MM.1S (cell line): ENCODE results near the gene CDH4.

Experiments
- DNase-seq: peaks from one replicate; pipeline ENCODE4 v3.0.0-alpha.2; 2015
- H2AFZ ChIP-seq: fragments of 300-600 bp; sonication (generic); 2 replicates; pipeline ENCODE4 v1.6.0; 2016; ENCODE audit warnings: antibody characterized with exemption, low read length
- H3F3A ChIP-seq: fragments of 300-600 bp; sonication (generic); 2 replicates; pipeline ENCODE4 v1.6.1; 2016; ENCODE audit warnings: mild to moderate bottlenecking, antibody characterized with exemption, low read length, moderate library complexity, mixed read lengths; ENCODE audit not compliant: insufficient read depth
- H3K27ac ChIP-seq: fragments of 300-600 bp; sonication (generic); 2 replicates; pipeline ENCODE4 v1.5.1; 2016; ENCODE audit warnings: mild to moderate bottlenecking, low read length
- H3K27me3 ChIP-seq: fragments of 300-600 bp; sonication (generic); replicated peaks from 2 replicates; pipeline ENCODE4 v1.6.0; 2016; ENCODE audit warnings: low read length; ENCODE audit not compliant: insufficient read depth
- H3K36me3 ChIP-seq: fragments of 300-600 bp; sonication (generic); replicated peaks from 2 replicates; pipeline ENCODE4 v1.6.1; 2016; ENCODE audit warnings: mild to moderate bottlenecking, low read length, mixed read lengths; ENCODE audit not compliant: insufficient read depth
- H3K4me1 ChIP-seq: fragments of 300-600 bp; sonication (generic); 2 replicates; pipeline ENCODE4 v1.6.1; 2016; ENCODE audit warnings: low read length, mixed read lengths
- H3K4me2 ChIP-seq: fragments of 300-600 bp; sonication (generic); 2 replicates; pipeline ENCODE4 v1.6.0; 2016; ENCODE audit warnings: low read depth, low read length
- H3K4me3 ChIP-seq: fragments of 300-600 bp; sonication (generic); 2 replicates; pipeline ENCODE4 v1.5.1; 2016; ENCODE audit warnings: low read length, mixed read lengths
- H3K79me2 ChIP-seq: fragments of 300-600 bp; sonication (generic); 2 replicates; pipeline ENCODE4 v1.6.1; 2016; ENCODE audit warnings: mixed run types, low read length, mixed read lengths
- H3K9ac ChIP-seq: fragments of 300-600 bp; sonication (generic); 2 replicates; pipeline ENCODE4 v1.6.1; 2016; ENCODE audit warnings: low read length, mixed read lengths
- H3K9me2 ChIP-seq: fragments of 300-600 bp; sonication (generic); replicated peaks from 2 replicates; pipeline ENCODE4 v1.6.1; 2016; ENCODE audit warnings: mild to moderate bottlenecking, low read length, mixed read lengths; ENCODE audit not compliant: insufficient read depth
- H3K9me3 ChIP-seq: fragments of 300-600 bp; sonication (generic); replicated peaks from 2 replicates; pipeline ENCODE4 v1.6.1; 2016; ENCODE audit warnings: mild to moderate bottlenecking, low read length, mixed read lengths; ENCODE audit not compliant: insufficient read depth
- H4K20me1 ChIP-seq: fragments of 300-600 bp; sonication (generic); 2 replicates; pipeline ENCODE4 v1.6.1; 2016; ENCODE audit warnings: mild to moderate bottlenecking, low read length, moderate library complexity, mixed read lengths; ENCODE audit not compliant: insufficient read depth
- EZH2 ChIP-seq: fragments of 300-600 bp; sonication (generic); optimal IDR thresholded peaks from 2 replicates; pipeline ENCODE3; 2017; ENCODE audit warnings: low read depth, mild to moderate bottlenecking, antibody characterized with exemption, low read length, mixed read lengths
- EZH2phosphoT487 ChIP-seq: fragments of 300-600 bp; sonication (generic); IDR thresholded peaks from 2 replicates; pipeline ENCODE4 v1.6.1; 2018; ENCODE audit warnings: antibody characterized with exemption, low read length
- TF ChIP-seq, protein P1 (sequence below): fragments of 300-600 bp; sonication (generic); IDR thresholded peaks from 2 replicates; pipeline ENCODE4 v1.5.1; 2016; ENCODE audit warnings: antibody characterized with exemption, low read length, mixed read lengths

Gene CDH4

DNA sequence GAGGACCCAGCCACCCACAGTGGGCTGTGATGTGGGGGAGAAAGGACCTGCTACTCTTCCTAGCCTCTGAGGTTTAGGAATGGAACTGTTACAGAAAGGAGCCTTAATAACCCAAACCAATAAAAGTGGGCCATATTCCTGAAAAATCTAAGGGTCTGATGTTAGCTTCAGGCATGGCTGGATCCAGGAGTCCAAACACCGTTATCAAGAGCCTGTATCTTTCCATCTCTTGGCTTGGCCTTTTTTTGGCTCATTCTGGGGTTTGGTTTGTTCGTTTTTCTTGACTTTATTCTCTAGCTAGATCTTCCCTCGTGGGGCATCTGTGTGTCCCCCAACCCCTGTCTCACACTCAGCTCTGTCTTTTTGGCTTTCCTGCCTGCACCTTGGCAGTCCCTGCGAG is 38.7 kb downstream of the CDH4 start:
- H3K4me2 ChIP-seq: no peak overlapping the region
- TF ChIP-seq, protein P1, sequence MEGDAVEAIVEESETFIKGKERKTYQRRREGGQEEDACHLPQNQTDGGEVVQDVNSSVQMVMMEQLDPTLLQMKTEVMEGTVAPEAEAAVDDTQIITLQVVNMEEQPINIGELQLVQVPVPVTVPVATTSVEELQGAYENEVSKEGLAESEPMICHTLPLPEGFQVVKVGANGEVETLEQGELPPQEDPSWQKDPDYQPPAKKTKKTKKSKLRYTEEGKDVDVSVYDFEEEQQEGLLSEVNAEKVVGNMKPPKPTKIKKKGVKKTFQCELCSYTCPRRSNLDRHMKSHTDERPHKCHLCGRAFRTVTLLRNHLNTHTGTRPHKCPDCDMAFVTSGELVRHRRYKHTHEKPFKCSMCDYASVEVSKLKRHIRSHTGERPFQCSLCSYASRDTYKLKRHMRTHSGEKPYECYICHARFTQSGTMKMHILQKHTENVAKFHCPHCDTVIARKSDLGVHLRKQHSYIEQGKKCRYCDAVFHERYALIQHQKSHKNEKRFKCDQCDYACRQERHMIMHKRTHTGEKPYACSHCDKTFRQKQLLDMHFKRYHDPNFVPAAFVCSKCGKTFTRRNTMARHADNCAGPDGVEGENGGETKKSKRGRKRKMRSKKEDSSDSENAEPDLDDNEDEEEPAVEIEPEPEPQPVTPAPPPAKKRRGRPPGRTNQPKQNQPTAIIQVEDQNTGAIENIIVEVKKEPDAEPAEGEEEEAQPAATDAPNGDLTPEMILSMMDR: no peak
- TF ChIP-seq EZH2phosphoT487 (no peak), EZH2 (no peak)
- no peaks in the 10 kb centered on the region for H3K36me3 ChIP-seq
- no peaks in the 10 kb centered on the region for H3K79me2 ChIP-seq
- H3K4me3 ChIP-seq: no peak overlapping the region
- H2AFZ ChIP-seq: no peak overlapping the region
- H4K20me1 ChIP-seq: no peaks in the 10 kb centered on the region
- no peak overlapping the region for H3K9ac ChIP-seq
- peaks cover 66% of the 10 kb centered on the region for H3K27me3 ChIP-seq
- H3K9me2 ChIP-seq: no peaks in the 10 kb centered on the region
- H3K9me3 ChIP-seq: no peaks in the 10 kb centered on the region
- no peaks in the 10 kb centered on the region for H3F3A ChIP-seq
- H3K27ac ChIP-seq: no peak overlapping the region
- no peaks in the 10 kb centered on the region for H3K4me1 ChIP-seq
- no peak for DNase-seq

DNA sequence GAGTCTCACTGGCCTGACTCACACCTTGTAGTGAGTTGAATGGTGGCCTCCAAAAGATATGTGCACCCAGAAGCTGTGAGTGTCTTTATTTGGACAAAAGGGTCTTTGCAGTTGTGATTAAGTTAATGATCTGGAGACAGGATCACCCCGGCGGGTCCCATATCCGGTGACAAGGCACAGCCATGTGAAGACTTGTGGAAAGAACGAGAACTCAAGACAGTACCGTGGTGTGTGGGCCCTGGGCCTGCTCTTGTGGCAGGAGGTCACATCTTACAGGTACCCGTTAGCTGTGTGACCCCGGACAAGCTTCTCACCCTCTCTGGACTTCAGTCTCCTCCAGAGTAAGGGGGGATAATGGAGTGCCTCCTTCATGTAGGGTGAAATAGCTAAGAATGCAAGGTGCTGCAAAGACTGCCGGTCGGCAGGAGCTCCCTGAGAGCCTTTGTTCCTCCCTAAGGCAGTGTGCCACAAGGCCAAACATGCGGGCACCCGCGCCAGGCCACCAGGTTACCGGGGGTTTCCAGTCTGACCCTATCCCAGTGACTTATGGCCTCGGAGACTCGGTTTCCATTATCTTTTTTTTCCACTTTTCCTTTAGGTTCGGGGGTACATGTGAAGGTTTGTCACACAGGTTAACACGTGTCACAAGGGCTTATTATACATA is 39.2 kb downstream of the CDH4 start:
- peaks cover 67% of the 10 kb centered on the region for H3K27me3 ChIP-seq
- no peaks in the 10 kb centered on the region for H3K9me2 ChIP-seq

DNA sequence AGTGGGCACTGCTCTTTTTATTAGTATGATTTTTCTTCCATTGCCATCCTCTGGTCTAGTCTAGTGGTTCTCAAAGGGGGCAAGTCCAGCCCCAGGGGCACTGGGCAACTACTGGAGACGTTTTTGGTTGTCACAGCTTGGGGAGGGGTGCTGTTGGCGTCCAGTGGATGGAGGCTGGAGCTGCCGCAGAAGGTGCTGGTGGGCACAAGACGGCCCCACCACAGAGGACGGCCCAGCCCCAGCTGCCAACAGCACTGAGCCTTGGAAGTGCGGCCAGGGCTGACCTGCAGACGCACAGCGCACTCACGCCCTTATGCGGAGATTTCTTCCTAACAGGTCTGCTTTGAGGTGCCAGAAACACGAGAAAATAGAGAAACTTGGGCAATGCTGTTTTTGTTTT is 40.3 kb downstream of the CDH4 start:
- Histone ChIP-seq H4K20me1 (no peaks in the 10 kb centered on the region), H3K9me3 (no peaks in the 10 kb centered on the region), H3K27ac (no peak overlapping the region), H2AFZ (no peak overlapping the region), H3K79me2 (no peaks in the 10 kb centered on the region), H3F3A (no peaks in the 10 kb centered on the region), H3K4me3 (no peak overlapping the region), H3K4me1 (no peaks in the 10 kb centered on the region), H3K9ac (no peak overlapping the region), H3K36me3 (no peaks in the 10 kb centered on the region), H3K27me3 (peaks cover 63% of the 10 kb centered on the region), H3K9me2 (no peaks in the 10 kb centered on the region), H3K4me2 (no peak overlapping the region)
- no peak for TF ChIP-seq EZH2phosphoT487
- no peak for TF ChIP-seq EZH2
- no peak for DNase-seq

More for the DNA sequence above, 39.2 kb downstream of the CDH4 start:
- Histone ChIP-seq H4K20me1 (no peaks in the 10 kb centered on the region), H2AFZ (no peak overlapping the region), H3K79me2 (no peaks in the 10 kb centered on the region), H3K36me3 (no peaks in the 10 kb centered on the region), H3K9ac (no peak overlapping the region), H3K9me3 (no peaks in the 10 kb centered on the region), H3K4me1 (no peaks in the 10 kb centered on the region), H3K4me2 (no peak overlapping the region), H3F3A (no peaks in the 10 kb centered on the region), H3K27ac (no peak overlapping the region), H3K4me3 (no peak overlapping the region)
- no peak for TF ChIP-seq EZH2phosphoT487
- TF ChIP-seq EZH2: no peak
- TF ChIP-seq, protein P1: no peak
- DNase-seq: no peak

DNA sequence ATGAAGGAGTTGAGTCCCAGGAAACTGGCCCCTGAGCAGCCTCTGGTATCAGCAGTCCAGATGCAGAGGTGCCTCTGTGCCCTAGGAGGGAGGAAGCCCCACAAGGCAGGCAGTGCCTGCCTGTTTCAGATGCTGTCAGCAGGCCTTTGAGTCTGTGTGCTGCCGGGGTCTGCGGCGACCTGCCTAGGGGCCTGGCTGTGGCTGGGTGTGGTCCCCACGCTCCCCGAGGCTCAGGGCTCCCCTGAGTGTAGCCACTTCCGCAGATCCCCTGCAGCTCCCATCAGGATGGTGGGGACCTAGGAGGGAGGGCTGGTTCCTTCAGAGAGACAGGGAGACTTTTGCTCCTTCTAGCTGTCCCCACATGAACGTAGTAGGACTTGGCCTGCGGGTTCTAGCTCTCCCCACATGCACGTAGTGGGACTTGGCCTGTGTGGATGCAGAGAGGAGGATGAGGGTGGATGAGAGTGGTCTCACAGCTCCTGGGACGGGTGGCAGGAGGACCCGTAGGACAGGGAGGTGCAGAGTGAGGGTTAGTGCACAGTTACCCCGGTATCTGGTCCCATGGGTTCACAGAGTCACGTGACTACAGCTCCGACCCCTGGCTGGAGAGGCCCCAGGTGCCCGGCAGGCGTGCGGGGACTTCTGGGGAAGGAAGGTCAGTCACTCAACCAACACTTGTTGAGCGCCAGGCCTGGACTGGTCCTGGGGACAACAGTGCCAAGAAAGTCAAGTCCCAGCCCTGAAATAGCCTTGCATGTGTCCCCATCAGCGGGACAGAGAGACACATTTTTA is 41.0 kb downstream of the CDH4 start:
- Histone ChIP-seq H3K4me3 (no peak overlapping the region), H4K20me1 (no peaks in the 10 kb centered on the region), H3K9ac (no peak overlapping the region), H3K27ac (no peak overlapping the region), H3K4me2 (no peak overlapping the region), H3K9me2 (no peaks in the 10 kb centered on the region), H3K9me3 (no peaks in the 10 kb centered on the region), H3F3A (no peaks in the 10 kb centered on the region), H3K27me3 (peaks cover 66% of the 10 kb centered on the region), H3K79me2 (no peaks in the 10 kb centered on the region), H2AFZ (no peak overlapping the region), H3K36me3 (no peaks in the 10 kb centered on the region), H3K4me1 (no peaks in the 10 kb centered on the region)
- TF ChIP-seq, protein P1: no peak
- TF ChIP-seq EZH2 (no peak), EZH2phosphoT487 (no peak)
- no peak for DNase-seq
